Psoas muscle (tissue), 8 donors: ENCODE measurements around the gene ARHGAP30. TPM values are rescaled to one million over a fixed set of nuclear protein-coding genes. Genes with fewer than 3 reads are reported as not detected.

Experiments
- ATAC-seq, 4 donors: fragments of 200-7000 bp; cut with Tn5 transposase; one replicate each; pipeline ENCODE4 v1.9.1; 2020; ENCODE audit warnings: moderate library complexity in 3 of 4, mild to moderate bottlenecking in 2 of 4
- DNase-seq, 2 donors: peaks; one replicate each; pipeline ENCODE4 v3.0.0-alpha.2; 2020
- H3K27ac ChIP-seq: fragments of 200-600 bp; one replicate; pipeline ENCODE4 v1.8.0; 2022
- H3K27me3 ChIP-seq, 3 donors: fragments of 200-600 bp in 1 of 3; one replicate each; pipeline versions ENCODE4 v1.6.1 to v1.8.0; 2013 to 2022; ENCODE audit warnings: low read length in 2 of 3, mild to moderate bottlenecking in 2 of 3, moderate library complexity in 1 of 3; ENCODE audit not compliant: insufficient read depth in 3 of 3
- H3K36me3 ChIP-seq, 2 donors: fragments of 200-600 bp in 1 of 2; one replicate each; pipeline versions ENCODE4 v1.6.1 to v1.8.0; 2013 to 2022; ENCODE audit warnings: low read depth in 1 of 2, mild to moderate bottlenecking in 1 of 2, moderate library complexity in 1 of 2; ENCODE audit not compliant: insufficient read depth in 1 of 2
- H3K4me1 ChIP-seq: fragments of 200-600 bp; one replicate; pipeline ENCODE4 v1.8.0; 2022
- H3K4me3 ChIP-seq: fragments of 200-600 bp; one replicate; pipeline ENCODE4 v1.8.0; 2022; ENCODE audit warnings: mild to moderate bottlenecking
- H3K9me3 ChIP-seq: fragments of 200-600 bp; one replicate; pipeline ENCODE4 v1.8.0; 2022
- WGBS, 3 donors: extraction: QIAGEN DNeasy Blood & Tissue Kit; methylation state at CpG; one replicate each; pipeline versions ENCODE4 v1.1.6 to v1.1.7; 2013; 5-methylcytosine and 5-hydroxymethylcytosine counted together
- intact Hi-C, 2 donors: fragments of 100-400 bp; cut with DNase I; formaldehyde crosslinking; loops; one replicate each; pipeline versions ENCODE4 v1.11.0 to v1.14.2; 2022
- polyA plus RNA-seq, 3 donors: library from polyadenylated mRNA; stranded (reverse); fragments of 200-250 nt; gene quantifications; one replicate each; pipeline ENCODE4 v1.2.3, GENCODE V29; 2013
- total RNA-seq, 4 donors: library from RNA; stranded (reverse); fragmentation: NEBNext Ultra II Directional in 2 of 4; extraction: Animal tissue kit (Norgen Biotek cat#: 25700) in 2 of 4; gene quantifications; one replicate each; pipeline versions ENCODE4 v1.2.1 to v1.2.4, GENCODE V29; 2021 to 2023
- TF ChIP-seq, protein P1 (sequence below): fragments of 200-600 bp; IDR thresholded peaks from one replicate; pipeline ENCODE4 v1.8.0; 2022; ENCODE audit warnings: antibody characterized with exemption
- donor health status: healthy with polysubstance abuse.
- donor health status: DM: no; HTN: no; CAD: no; lungs with moderate emphysema.
- donor health status: Bipolar disorder and iron deficiency.
- donor health status: healthy.
- donor health status: DM: yes; HTN: yes; CAD: no.
- donor health status: DM: no; HTN: no; CAD: no.
- donor health status: DM: no; HTN: no; CAD: no.
- donor health status: DM: yes; HTN: yes; CAD: no.

ARHGAP30 gene
- total and polyA plus RNA-seq, 7 donors, result 0.44 to 3.3 (median 1.6) TPM

GRCh38 chr1:161114556-161114955 is 44.9 kb upstream of the ARHGAP30 start:
- Histone ChIP-seq H3K27me3 (no peaks in the 10 kb centered on the region), H3K36me3 (peaks cover 3 to 10% of the 10 kb centered on the region in 2 donors), H3K27ac (peak overlapping the region; percentile 54), H3K4me3 (peak overlapping the region; percentile 83), H3K4me1 (peaks cover 58% of the 10 kb centered on the region), H3K9me3 (no peaks in the 10 kb centered on the region)
- DNase-seq (no peak), ATAC-seq (peak in 1 of 4 donors; percentile 12)
- WGBS, 3 donors, result 51 to 81% (median 71%) methylated on average over 2 of the region's 2 CpGs
- TF ChIP-seq, protein P1, sequence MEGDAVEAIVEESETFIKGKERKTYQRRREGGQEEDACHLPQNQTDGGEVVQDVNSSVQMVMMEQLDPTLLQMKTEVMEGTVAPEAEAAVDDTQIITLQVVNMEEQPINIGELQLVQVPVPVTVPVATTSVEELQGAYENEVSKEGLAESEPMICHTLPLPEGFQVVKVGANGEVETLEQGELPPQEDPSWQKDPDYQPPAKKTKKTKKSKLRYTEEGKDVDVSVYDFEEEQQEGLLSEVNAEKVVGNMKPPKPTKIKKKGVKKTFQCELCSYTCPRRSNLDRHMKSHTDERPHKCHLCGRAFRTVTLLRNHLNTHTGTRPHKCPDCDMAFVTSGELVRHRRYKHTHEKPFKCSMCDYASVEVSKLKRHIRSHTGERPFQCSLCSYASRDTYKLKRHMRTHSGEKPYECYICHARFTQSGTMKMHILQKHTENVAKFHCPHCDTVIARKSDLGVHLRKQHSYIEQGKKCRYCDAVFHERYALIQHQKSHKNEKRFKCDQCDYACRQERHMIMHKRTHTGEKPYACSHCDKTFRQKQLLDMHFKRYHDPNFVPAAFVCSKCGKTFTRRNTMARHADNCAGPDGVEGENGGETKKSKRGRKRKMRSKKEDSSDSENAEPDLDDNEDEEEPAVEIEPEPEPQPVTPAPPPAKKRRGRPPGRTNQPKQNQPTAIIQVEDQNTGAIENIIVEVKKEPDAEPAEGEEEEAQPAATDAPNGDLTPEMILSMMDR, result no peak
- intact Hi-C loops, result no loop called here

- no peak for DNase-seq
- Histone ChIP-seq H3K4me1 (peaks cover 52% of the 10 kb centered on the region), H3K9me3 (no peaks in the 10 kb centered on the region), H3K27ac (peak overlapping the region; percentile 7), H3K36me3 (peaks cover 3 to 12% of the 10 kb centered on the region in 2 donors), H3K27me3 (no peaks in the 10 kb centered on the region), H3K4me3 (no peak overlapping the region)
- TF ChIP-seq, protein P1, result no peak
- no peak for ATAC-seq
- WGBS, 3 donors, result 85 to 90% (median 85%) methylated on average over 1 of the region's 1 CpG
- intact Hi-C loops, result no loop called here
Observed at GRCh38 chr1:161113915-161114314, 44.2 kb upstream of the ARHGAP30 start.

DNA sequence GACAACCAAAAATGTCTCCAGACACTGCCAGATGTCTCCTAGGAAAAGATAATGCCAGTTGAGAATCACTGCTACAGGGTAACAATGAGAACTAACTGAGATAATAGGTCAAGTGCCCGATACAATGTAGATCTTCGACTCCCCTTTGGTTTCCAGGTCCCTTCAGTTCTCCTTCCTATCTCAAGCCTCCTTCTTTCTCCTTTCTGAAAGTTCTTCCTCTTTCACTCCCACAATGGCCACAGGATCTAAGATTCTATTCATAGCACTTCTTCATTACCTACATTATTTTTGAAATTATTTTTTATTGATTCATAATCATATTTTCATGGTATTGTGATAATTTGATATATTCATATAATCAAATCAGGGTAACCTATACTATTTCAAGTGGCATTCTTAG is 41.8 kb upstream of the ARHGAP30 start:
- Histone ChIP-seq H3K27me3 (no peaks in the 10 kb centered on the region), H3K36me3 (peaks cover 3 to 12% of the 10 kb centered on the region in 2 donors), H3K4me3 (no peak overlapping the region), H3K27ac (no peak overlapping the region), H3K4me1 (peaks cover 43% of the 10 kb centered on the region), H3K9me3 (no peaks in the 10 kb centered on the region)
- DNase-seq, result no peak
- intact Hi-C loops, result no loop called here
- no peak for ATAC-seq
- TF ChIP-seq, protein P1, result no peak
- WGBS, 3 donors, result 81 to 95% (median 86%) methylated on average over 2 of the region's 2 CpGs

DNA sequence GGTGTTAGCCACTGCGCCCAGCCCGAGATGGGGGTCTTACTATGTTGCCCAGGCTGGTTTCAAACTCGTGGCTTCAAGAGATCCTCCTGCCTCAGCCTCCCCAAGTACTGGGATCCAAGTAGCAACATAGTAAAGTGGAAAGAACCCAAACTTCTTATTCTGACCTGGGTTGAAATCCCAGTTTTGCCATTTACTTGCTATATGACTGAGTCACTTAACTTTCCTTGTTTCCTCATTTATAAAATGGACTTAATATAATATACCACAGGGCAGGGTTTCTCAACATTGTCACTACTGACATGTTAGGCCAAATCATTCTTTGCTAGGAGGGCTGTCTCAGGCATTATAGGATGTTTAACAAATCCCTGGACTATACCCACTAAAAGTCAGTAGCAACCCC is 41.4 kb upstream of the ARHGAP30 start:
- H3K9me3 ChIP-seq, result no peaks in the 10 kb centered on the region
- DNase-seq, result no peak
- H3K27me3 ChIP-seq, result no peaks in the 10 kb centered on the region
- intact Hi-C loops, result no loop called here
- peaks cover 39% of the 10 kb centered on the region for H3K4me1 ChIP-seq
- no peak for ATAC-seq
- H3K4me3 ChIP-seq, result no peak overlapping the region
- H3K27ac ChIP-seq, result no peak overlapping the region
- peaks cover 3 to 12% of the 10 kb centered on the region in 2 donors for H3K36me3 ChIP-seq
- TF ChIP-seq, protein P1, result no peak
- WGBS, 3 donors, result 93 to 96% (median 94%) methylated on average over 3 of the region's 3 CpGs

- Histone ChIP-seq H3K4me3 (no peak overlapping the region), H3K9me3 (no peaks in the 10 kb centered on the region), H3K27me3 (no peaks in the 10 kb centered on the region), H3K4me1 (peaks cover 2% of the 10 kb centered on the region), H3K27ac (no peak overlapping the region), H3K36me3 (peaks cover 9 to 24% of the 10 kb centered on the region in 2 donors)
- TF ChIP-seq, protein P1, result no peak
- DNase-seq (no peak), ATAC-seq (no peak)
- intact Hi-C loops, result no loop called here
- 96 to 100% (median 97%) methylated on average over 1 of the region's 1 CpG for WGBS, 3 donors
Observed at GRCh38 chr1:161106431-161106830, 36.7 kb upstream of the ARHGAP30 start.
